ENCODE results near the gene JAZF1.

DNA sequence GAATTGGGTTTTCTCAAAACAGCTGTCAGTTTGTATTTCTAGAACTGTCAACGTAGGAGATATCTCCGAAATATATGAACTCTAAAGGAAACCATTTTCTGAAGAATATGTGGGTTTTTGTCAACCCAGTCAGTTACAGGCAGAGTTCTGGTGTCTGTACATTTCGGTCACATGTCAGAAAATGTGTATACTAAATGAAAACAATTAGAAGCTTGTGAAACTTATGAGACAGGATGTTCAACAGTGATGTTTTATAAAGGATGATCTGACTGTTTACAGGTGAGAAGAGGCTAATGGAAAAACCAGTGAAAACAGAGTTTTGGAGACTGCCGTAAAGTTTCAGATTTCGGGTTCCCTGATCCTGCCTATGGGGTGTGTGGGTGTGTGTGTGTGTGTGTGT, 6.2 kb downstream of the JAZF1 start:
- TF ChIP-seq, protein P1, sequence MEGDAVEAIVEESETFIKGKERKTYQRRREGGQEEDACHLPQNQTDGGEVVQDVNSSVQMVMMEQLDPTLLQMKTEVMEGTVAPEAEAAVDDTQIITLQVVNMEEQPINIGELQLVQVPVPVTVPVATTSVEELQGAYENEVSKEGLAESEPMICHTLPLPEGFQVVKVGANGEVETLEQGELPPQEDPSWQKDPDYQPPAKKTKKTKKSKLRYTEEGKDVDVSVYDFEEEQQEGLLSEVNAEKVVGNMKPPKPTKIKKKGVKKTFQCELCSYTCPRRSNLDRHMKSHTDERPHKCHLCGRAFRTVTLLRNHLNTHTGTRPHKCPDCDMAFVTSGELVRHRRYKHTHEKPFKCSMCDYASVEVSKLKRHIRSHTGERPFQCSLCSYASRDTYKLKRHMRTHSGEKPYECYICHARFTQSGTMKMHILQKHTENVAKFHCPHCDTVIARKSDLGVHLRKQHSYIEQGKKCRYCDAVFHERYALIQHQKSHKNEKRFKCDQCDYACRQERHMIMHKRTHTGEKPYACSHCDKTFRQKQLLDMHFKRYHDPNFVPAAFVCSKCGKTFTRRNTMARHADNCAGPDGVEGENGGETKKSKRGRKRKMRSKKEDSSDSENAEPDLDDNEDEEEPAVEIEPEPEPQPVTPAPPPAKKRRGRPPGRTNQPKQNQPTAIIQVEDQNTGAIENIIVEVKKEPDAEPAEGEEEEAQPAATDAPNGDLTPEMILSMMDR (IDR thresholded peaks at IDR 0.05; ENCODE audit: poor library complexity) = no peak
- TF ChIP-seq EZH2phosphoT487 (IDR thresholded peaks at IDR 0.05; ENCODE audit: low read depth, severe bottlenecking, unreplicated experiment) (no peak), EZH2 (IDR thresholded peaks at IDR 0.05; ENCODE audit: borderline replicate concordance) (no peak)

Data from hepatocyte (in vitro differentiated cells).